ENCODE results near the gene PRKD2. TPM values are rescaled to one million over a fixed set of nuclear protein-coding genes. Genes with fewer than 3 reads are reported as not detected.

PRKD2 gene
- total and polyA plus RNA-seq, 10 of the 15 experiments (the other 5 are each of a cell fraction or from before 2014, with no cell fraction given): 2.3 to 98.8 (median 32.9) TPM

- ChIA-PET POLR2A (interaction anchor here (0.6 kb wide), 1 partner anchor 184 kb away, joined by 3 read pairs; no protein-coding TSS in a partner anchor), SMC1A (ENCODE audit: uncharacterized antibody, unreplicated experiment) (no interaction called here), CTCF (interaction anchor here (1.0 to 1.6 kb wide), 2 partner anchors 20 to 201 kb away, joined by 3 to 6 read pairs; no protein-coding TSS in a partner anchor), RAD21 (ENCODE audit: unreplicated experiment) (interaction anchor here (0.8 to 1.0 kb wide), 3 partner anchors 9 to 77 kb away, joined by 3 to 5 read pairs (median 3); partner anchors contain the start of gene PRKD2)
- Histone ChIP-seq H3K4me1 (ENCODE audit: control insufficient read depth, insufficient read depth, low read length) (peaks cover 19% of the 10 kb centered on the region), H4K20me1 (ENCODE audit: control insufficient read depth, insufficient read depth) (no peaks in the 10 kb centered on the region), H3K79me2 (ENCODE audit: control insufficient read depth, insufficient read depth, low read length) (no peaks in the 10 kb centered on the region), H3K27me3 (replicated peaks in 1 of 2; ENCODE audit: control insufficient read depth in 2 of 2, insufficient read depth in 2 of 2, low read length in 1 of 2) (peaks cover 0 to 3% of the 10 kb centered on the region in 2 experiments; a peak in 1 of 4 replicates), H3K4me2 (ENCODE audit: control insufficient read depth, insufficient read depth) (peak overlapping the region; percentile 99), H3K36me3 (ENCODE audit: control insufficient read depth in 2 of 2, insufficient read depth in 2 of 2, low read length in 1 of 2) (no peaks in the 10 kb centered on the region), H3K9me3 (replicated peaks; ENCODE audit: control insufficient read depth, insufficient read depth, low read length) (no peaks in the 10 kb centered on the region; the same call in 2 of the 3 replicates), H3K27ac (ENCODE audit: control insufficient read depth, insufficient read depth) (no peak overlapping the region), H3K9ac (ENCODE audit: control insufficient read depth, insufficient read depth, low read length) (no peak overlapping the region), H3K4me3 (peak overlapping the region; percentile 61), H2AFZ (ENCODE audit: control insufficient read depth, low read depth, low read length) (peak overlapping the region; percentile 96)
- intact Hi-C loops (cut with micrococcal nuclease; ENCODE audit: unreplicated experiment): no loop called here
- in situ Hi-C loops (cut with MboI): no loop called here
- no TSS peak for BruUV-seq (replicated peaks)
- no peak for FAIRE-seq
- no peak for DNase-seq (ENCODE audit: low read depth, low spot score)
- 4% methylated on average over 45 of the region's 49 CpGs for WGBS (ENCODE audit: insufficient coverage, insufficient replicate concordance, low lambda C conversion rate, missing lambda C conversion rate)
- ATAC-seq: peak; percentile 52
- TF ChIP-seq ATF7 (IDR thresholded peaks at IDR 0.05; ENCODE audit: low read depth) (peak; percentile 67), HDAC6 (IDR thresholded peaks at IDR 0.05; ENCODE audit: unreplicated experiment) (no peak), PAX5 (IDR thresholded peaks at IDR 0.05; ENCODE audit: borderline replicate concordance, low read depth, low read length) (no peak), TAF1 (IDR thresholded peaks at IDR 0.05; ENCODE audit: borderline replicate concordance, low read depth, low read length) (no peak), JUND (IDR thresholded peaks at IDR 0.05; ENCODE audit: low read depth, low read length) (no peak), JUNB (IDR thresholded peaks at IDR 0.05) (no peak), CBX3 (IDR thresholded peaks at IDR 0.05; ENCODE audit: borderline replicate concordance, low read depth) (no peak), RELB (IDR thresholded peaks at IDR 0.05; ENCODE audit: low read depth) (no peak), CHD1 (IDR thresholded peaks at IDR 0.05; ENCODE audit: low read depth, low read length) (no peak), SREBF1 (IDR thresholded peaks at IDR 0.05; ENCODE audit: low read length) (no peak), TCF3 (IDR thresholded peaks at IDR 0.05; ENCODE audit: borderline replicate concordance, insufficient read depth, low read depth, low read length) (no peak), ZBED1 (IDR thresholded peaks at IDR 0.05; ENCODE audit: borderline replicate concordance) (no peak), RFX5 (IDR thresholded peaks at IDR 0.05; ENCODE audit: low read depth, low read length) (no peak), LARP7 (IDR thresholded peaks at IDR 0.05) (peak; percentile 54; the same call in 1 of the 2 replicates), IRF5 (IDR thresholded peaks at IDR 0.05; ENCODE audit: borderline replicate concordance) (no peak), HDAC2 (IDR thresholded peaks at IDR 0.05) (no peak), FOXK2 (IDR thresholded peaks at IDR 0.05) (no peak), SPI1 (IDR thresholded peaks at IDR 0.05; ENCODE audit: borderline replicate concordance, insufficient read depth, low read depth, low read length) (peak; percentile 26; the same call in 1 of the 2 replicates), YY1 (IDR thresholded peaks at IDR 0.05; ENCODE audit: low read depth, low read length) (no peak)
- TF ChIP-seq, protein P1, sequence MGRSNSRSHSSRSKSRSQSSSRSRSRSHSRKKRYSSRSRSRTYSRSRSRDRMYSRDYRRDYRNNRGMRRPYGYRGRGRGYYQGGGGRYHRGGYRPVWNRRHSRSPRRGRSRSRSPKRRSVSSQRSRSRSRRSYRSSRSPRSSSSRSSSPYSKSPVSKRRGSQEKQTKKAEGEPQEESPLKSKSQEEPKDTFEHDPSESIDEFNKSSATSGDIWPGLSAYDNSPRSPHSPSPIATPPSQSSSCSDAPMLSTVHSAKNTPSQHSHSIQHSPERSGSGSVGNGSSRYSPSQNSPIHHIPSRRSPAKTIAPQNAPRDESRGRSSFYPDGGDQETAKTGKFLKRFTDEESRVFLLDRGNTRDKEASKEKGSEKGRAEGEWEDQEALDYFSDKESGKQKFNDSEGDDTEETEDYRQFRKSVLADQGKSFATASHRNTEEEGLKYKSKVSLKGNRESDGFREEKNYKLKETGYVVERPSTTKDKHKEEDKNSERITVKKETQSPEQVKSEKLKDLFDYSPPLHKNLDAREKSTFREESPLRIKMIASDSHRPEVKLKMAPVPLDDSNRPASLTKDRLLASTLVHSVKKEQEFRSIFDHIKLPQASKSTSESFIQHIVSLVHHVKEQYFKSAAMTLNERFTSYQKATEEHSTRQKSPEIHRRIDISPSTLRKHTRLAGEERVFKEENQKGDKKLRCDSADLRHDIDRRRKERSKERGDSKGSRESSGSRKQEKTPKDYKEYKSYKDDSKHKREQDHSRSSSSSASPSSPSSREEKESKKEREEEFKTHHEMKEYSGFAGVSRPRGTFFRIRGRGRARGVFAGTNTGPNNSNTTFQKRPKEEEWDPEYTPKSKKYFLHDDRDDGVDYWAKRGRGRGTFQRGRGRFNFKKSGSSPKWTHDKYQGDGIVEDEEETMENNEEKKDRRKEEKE (IDR thresholded peaks at IDR 0.05): no peak
Measured at GRCh38 chr19:46639358-46640182, 77.3 kb downstream of the PRKD2 start.

Data from GM12878 (cell line).